OCI-LY3 (cell line): ENCODE results near the gene MAPK12.

Experiments
- CTCF ChIP-seq: fragments of 200-600, 300-600 bp; sonication (generic); IDR thresholded peaks from 2 replicates; pipeline ENCODE4 v1.5.1; 2014; ENCODE audit warnings: antibody characterized with exemption, low read length, low read depth
- EZH2phosphoT487 ChIP-seq: fragments of 200-600 bp; shearing (Covaris generic); IDR thresholded peaks from 2 replicates; pipeline ENCODE4 v1.6.1; 2018; ENCODE audit warnings: antibody characterized with exemption, mixed run types, low read depth

DNA sequence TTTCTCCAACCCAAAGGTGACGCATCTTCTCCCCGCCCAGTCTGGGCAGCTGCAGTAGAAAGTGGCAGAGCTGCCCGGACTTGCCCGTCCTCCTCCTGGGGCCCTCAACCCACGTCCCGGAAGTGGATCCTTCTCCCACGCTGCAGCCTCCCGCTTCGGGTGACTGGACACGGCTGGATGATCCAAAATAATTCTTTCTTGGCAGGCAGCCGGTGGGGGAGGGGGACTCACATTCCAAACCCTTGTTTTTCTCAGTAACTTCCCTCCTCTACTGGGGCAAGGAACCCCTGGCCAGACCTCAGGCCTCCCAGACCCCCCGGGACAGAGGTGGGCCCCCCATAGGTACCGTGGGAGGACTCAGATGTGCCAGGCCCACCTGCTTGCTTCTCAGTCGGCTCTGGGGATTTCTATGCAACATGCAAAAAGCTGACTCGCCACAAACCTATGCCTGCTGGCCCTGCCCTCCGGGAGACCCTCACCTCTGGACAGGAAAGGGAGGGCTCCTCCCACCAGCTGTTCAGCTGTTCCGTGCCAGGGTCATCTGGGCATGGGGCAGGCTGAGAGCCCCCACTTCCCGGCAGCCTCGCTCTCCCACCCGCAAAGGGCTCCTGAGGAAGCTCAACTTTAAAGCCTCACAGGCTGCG, 44.6 kb upstream of the MAPK12 start:
- TF ChIP-seq EZH2phosphoT487 (no peak), CTCF (no peak)
